ENCODE data around the gene FRMD5. TPM values are rescaled to one million over a fixed set of nuclear protein-coding genes. Genes with fewer than 3 reads are reported as not detected.

The FRMD5 gene
- total and polyA plus RNA-seq, 7 donors, result under 0.01 to 0.01 TPM; not detected in 5

- DNase-seq (no peak), ATAC-seq (no peak)
- no peaks in the 10 kb centered on the region for H3K36me3 ChIP-seq (ENCODE audit: insufficient read depth in 1 of 2, low read depth in 1 of 2)
- H3K4me3 ChIP-seq, result no peak overlapping the region
- no peaks in the 10 kb centered on the region for H3K4me1 ChIP-seq
- WGBS, 3 donors, result 56 to 69% (median 63%) methylated on average over 5 of the region's 5 CpGs
- no peaks in the 10 kb centered on the region for H3K27me3 ChIP-seq (ENCODE audit: insufficient read depth in 3 of 3, low read length in 2 of 3)
- no peaks in the 10 kb centered on the region for H3K9me3 ChIP-seq
- TF ChIP-seq CTCF (IDR thresholded peaks at IDR 0.05), result no peak
- no peak overlapping the region for H3K27ac ChIP-seq
- intact Hi-C loops (cut with DNase I), result no loop called here
Measured at GRCh38 chr15:43930556-43930955, 264.5 kb downstream of the FRMD5 start.

GRCh38 chr15:43930079-43930478, 265.0 kb downstream of the FRMD5 start:
- no peak for TF ChIP-seq CTCF (IDR thresholded peaks at IDR 0.05)
- intact Hi-C loops (cut with DNase I), result no loop called here
- 13 to 36% (median 28%) methylated on average over 2 of the region's 2 CpGs for WGBS, 3 donors
- ATAC-seq (no peak), DNase-seq (no peak)
- Histone ChIP-seq H3K36me3 (ENCODE audit: insufficient read depth in 1 of 2, low read depth in 1 of 2) (no peaks in the 10 kb centered on the region), H3K27ac (no peak overlapping the region), H3K4me1 (no peaks in the 10 kb centered on the region), H3K4me3 (no peak overlapping the region), H3K27me3 (ENCODE audit: insufficient read depth in 3 of 3, low read length in 2 of 3) (no peaks in the 10 kb centered on the region), H3K9me3 (no peaks in the 10 kb centered on the region)

GRCh38 chr15:43928152-43928551, 266.9 kb downstream of the FRMD5 start:
- Histone ChIP-seq H3K36me3 (ENCODE audit: insufficient read depth in 1 of 2, low read depth in 1 of 2) (no peaks in the 10 kb centered on the region), H3K27ac (no peak overlapping the region), H3K4me1 (no peaks in the 10 kb centered on the region), H3K27me3 (ENCODE audit: insufficient read depth in 3 of 3, low read length in 2 of 3) (no peaks in the 10 kb centered on the region), H3K9me3 (no peaks in the 10 kb centered on the region), H3K4me3 (no peak overlapping the region)
- DNase-seq (no peak), ATAC-seq (no peak)
- TF ChIP-seq CTCF (IDR thresholded peaks at IDR 0.05), result no peak
- intact Hi-C loops (cut with DNase I), result no loop called here
- WGBS, 3 donors, result 62 to 71% (median 69%) methylated on average over 5 of the region's 5 CpGs

- H3K27me3 ChIP-seq (ENCODE audit: insufficient read depth in 3 of 3, low read length in 2 of 3), result no peaks in the 10 kb centered on the region
- WGBS, 3 donors, result 62 to 75% (median 66%) methylated on average over 4 of the region's 4 CpGs
- no peak for DNase-seq
- no peak for TF ChIP-seq CTCF (IDR thresholded peaks at IDR 0.05)
- no peak for ATAC-seq
- no peaks in the 10 kb centered on the region for H3K36me3 ChIP-seq (ENCODE audit: insufficient read depth in 1 of 2, low read depth in 1 of 2)
- no peak overlapping the region for H3K27ac ChIP-seq
- H3K4me1 ChIP-seq, result no peaks in the 10 kb centered on the region
- intact Hi-C loops (cut with DNase I), result no loop called here
- no peak overlapping the region for H3K4me3 ChIP-seq
- H3K9me3 ChIP-seq, result no peaks in the 10 kb centered on the region
Measured at GRCh38 chr15:43927203-43927602, 267.9 kb downstream of the FRMD5 start.

- WGBS, 3 donors, result 95 to 100% (median 96%) methylated on average over 4 of the region's 4 CpGs
- TF ChIP-seq CTCF (IDR thresholded peaks at IDR 0.05), result no peak
- ATAC-seq, result no peak
Measured at GRCh38 chr15:43923553-43923952, 271.5 kb downstream of the FRMD5 start.

More at GRCh38 chr15:43923553-43923952, 271.5 kb downstream of the FRMD5 start:
- intact Hi-C loops (cut with DNase I), result no loop called here
- no peaks in the 10 kb centered on the region for H3K9me3 ChIP-seq
- H3K4me3 ChIP-seq, result no peak overlapping the region
- H3K4me1 ChIP-seq, result no peaks in the 10 kb centered on the region
- no peaks in the 10 kb centered on the region for H3K36me3 ChIP-seq (ENCODE audit: insufficient read depth in 1 of 2, low read depth in 1 of 2)
- DNase-seq, result no peak
- no peaks in the 10 kb centered on the region for H3K27me3 ChIP-seq (ENCODE audit: insufficient read depth in 3 of 3, low read length in 2 of 3)
- no peak overlapping the region for H3K27ac ChIP-seq

Data from psoas muscle (tissue), 8 donors.